CD4-positive, alpha-beta T cell (primary cell): ENCODE measurements around the gene RBM26. TPM values are rescaled to one million over a fixed set of nuclear protein-coding genes. Genes with fewer than 3 reads are reported as not detected.

Experiments
- ATAC-seq: fragments of 200-7000 bp; cut with Tn5 transposase; one replicate; pipeline ENCODE4 v1.10.0; 2022; ENCODE audit warnings: mild to moderate bottlenecking; ENCODE audit not compliant: poor library complexity
- CTCF ChIA-PET: fragments of 350-600 bp; sonication (Branson Sonifier 250); formaldehyde crosslinking; loops from one replicate; lab custom pipeline; 2021; ENCODE audit warnings: antibody characterized with exemption, inconsistent platforms; lab: Charles Lee
- POLR2A ChIA-PET: fragments of 350-600 bp; sonication (Branson Sonifier 250); formaldehyde crosslinking; loops from one replicate; lab custom pipeline; 2021; ENCODE audit warnings: antibody characterized with exemption, inconsistent platforms; lab: Charles Lee
- DNase-seq, 14 experiments: peaks; one replicate each; pipeline ENCODE4 v3.0.0-alpha.2; 2013 to 2020; ENCODE audit warnings: mixed read lengths in 2 of 14
- H3K27ac ChIP-seq, 2 donors: one replicate each; pipeline versions ENCODE4 v1.5.1 to v1.7.0; 2013; ENCODE audit warnings: low read length in 2 of 2, low read depth in 1 of 2, mild to moderate bottlenecking in 1 of 2
- H3K27me3 ChIP-seq, 2 experiments: 1 replicate in 1 of 2; 2 replicates in 1 of 2; pipeline versions ENCODE4 v1.6.1 to v1.7.0; 2013; ENCODE audit warnings: low read length in 2 of 2, control low read depth in 1 of 2, mild to moderate bottlenecking in 1 of 2, moderate library complexity in 1 of 2; ENCODE audit not compliant: insufficient read depth in 2 of 2, control insufficient read depth in 1 of 2
- H3K36me3 ChIP-seq: one replicate; pipeline ENCODE4 v1.6.1; 2013; ENCODE audit warnings: low read length, control low read depth; ENCODE audit not compliant: insufficient read depth
- H3K4me1 ChIP-seq: one replicate; pipeline ENCODE4 v1.6.1; 2013; ENCODE audit warnings: low read length, control low read depth; ENCODE audit not compliant: insufficient read depth
- H3K4me3 ChIP-seq: one replicate; pipeline ENCODE4 v1.5.1; 2013; ENCODE audit warnings: mild to moderate bottlenecking, low read length, moderate library complexity
- H3K9me3 ChIP-seq, 2 experiments: 1 replicate in 1 of 2; 2 replicates in 1 of 2; pipeline versions ENCODE4 v1.6.1 to v1.7.0; 2013; ENCODE audit warnings: low read length in 2 of 2, mild to moderate bottlenecking in 2 of 2, control low read depth in 1 of 2, moderate library complexity in 1 of 2; ENCODE audit not compliant: control insufficient read depth in 1 of 2, insufficient read depth in 1 of 2
- H3K27ac Mint-ChIP-seq: one replicate; pipeline ENCODE4 v1.8.0; 2020; ENCODE audit warnings: mixed read lengths
- H3K27me3 Mint-ChIP-seq: one replicate; pipeline ENCODE4 v1.8.0; 2021; ENCODE audit warnings: mixed read lengths
- H3K36me3 Mint-ChIP-seq: one replicate; pipeline ENCODE4 v1.8.0; 2021; ENCODE audit warnings: low read depth, mixed read lengths
- H3K4me1 Mint-ChIP-seq: one replicate; pipeline ENCODE4 v1.8.0; 2021; ENCODE audit warnings: low read depth, mixed read lengths
- H3K4me3 Mint-ChIP-seq: one replicate; pipeline ENCODE4 v1.8.0; 2020; ENCODE audit warnings: mild to moderate bottlenecking, mixed read lengths
- H3K9me3 Mint-ChIP-seq: one replicate; pipeline ENCODE4 v1.8.0; 2020; ENCODE audit warnings: mixed read lengths
- intact Hi-C, 2 experiments: fragments of 100-400 bp; cut with DNase I in 1 of 2; cut with micrococcal nuclease in 1 of 2; formaldehyde crosslinking; loops; one replicate each; pipeline versions ENCODE4 v1.15.1 to v1.9.0; 2023 to 2025; cut with DNase I, micrococcal nuclease
- total RNA-seq, 174 experiments: library from RNA in 2 of 174; stranded (reverse) in 2 of 174; gene quantifications; one replicate each; pipeline ENCODE4 v1.2.3 and lab custom pipeline; 2021 to 2026
- TF ChIP-seq, protein P1 (sequence below): fragments of 200-600 bp; IDR thresholded peaks from one replicate; pipeline ENCODE4 v1.8.0; 2022; ENCODE audit warnings: antibody characterized with exemption, mild to moderate bottlenecking

Gene RBM26
- total RNA-seq, 2 experiments from 2014 or later = 67.3 to 68.0 TPM

DNA sequence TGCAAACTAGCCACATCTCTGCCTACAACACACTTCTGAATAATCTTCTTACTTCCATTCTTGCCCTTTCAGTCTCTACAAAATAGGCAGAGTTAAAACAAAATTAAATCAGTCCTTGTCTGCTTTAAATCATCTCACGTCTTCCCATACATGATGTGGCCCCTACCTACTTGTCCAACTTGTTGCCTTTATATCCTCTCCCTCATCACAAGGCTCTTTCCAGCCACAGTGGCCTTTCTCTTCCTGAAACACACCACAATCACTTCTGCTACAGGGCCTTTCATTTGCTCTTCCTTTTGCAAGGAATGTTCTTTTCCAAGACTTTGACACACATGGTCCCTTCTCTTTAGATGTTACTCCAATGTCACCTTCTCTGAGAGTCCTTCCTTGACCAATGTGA is 1.7 kb downstream of the RBM26 start:
- peaks cover 39% of the 10 kb centered on the region for H3K36me3 Mint-ChIP-seq
- Histone ChIP-seq H3K36me3 (peaks cover 10% of the 10 kb centered on the region), H3K4me1 (peaks cover 21% of the 10 kb centered on the region), H3K27ac (no peak overlapping the region), H3K4me3 (peak overlapping the region; percentile 68), H3K9me3 (no peaks in the 10 kb centered on the region), H3K27me3 (no peaks in the 10 kb centered on the region)
- ChIA-PET POLR2A (interaction anchor here (2.6 to 3.1 kb wide), 2 partner anchors 10 to 77 kb away, joined by 14 to 15 read pairs; partner anchors contain the start of gene NDFIP2), CTCF (interaction anchor here (1.3 to 1.8 kb wide), 2 partner anchors 13 to 20 kb away, joined by 5 to 10 read pairs; no protein-coding TSS in a partner anchor)
- H3K27ac Mint-ChIP-seq = no peak overlapping the region
- no peaks in the 10 kb centered on the region for H3K27me3 Mint-ChIP-seq
- peaks cover 56% of the 10 kb centered on the region for H3K4me1 Mint-ChIP-seq
- DNase-seq = no peak
- no peaks in the 10 kb centered on the region for H3K9me3 Mint-ChIP-seq
- intact Hi-C loops = loop anchor here in 1 of 2 experiments (10.0 kb wide), 1 partner anchor 1710 kb away; the partner anchor contains the start of gene SLAIN1
- no peak for ATAC-seq
- TF ChIP-seq, protein P1, sequence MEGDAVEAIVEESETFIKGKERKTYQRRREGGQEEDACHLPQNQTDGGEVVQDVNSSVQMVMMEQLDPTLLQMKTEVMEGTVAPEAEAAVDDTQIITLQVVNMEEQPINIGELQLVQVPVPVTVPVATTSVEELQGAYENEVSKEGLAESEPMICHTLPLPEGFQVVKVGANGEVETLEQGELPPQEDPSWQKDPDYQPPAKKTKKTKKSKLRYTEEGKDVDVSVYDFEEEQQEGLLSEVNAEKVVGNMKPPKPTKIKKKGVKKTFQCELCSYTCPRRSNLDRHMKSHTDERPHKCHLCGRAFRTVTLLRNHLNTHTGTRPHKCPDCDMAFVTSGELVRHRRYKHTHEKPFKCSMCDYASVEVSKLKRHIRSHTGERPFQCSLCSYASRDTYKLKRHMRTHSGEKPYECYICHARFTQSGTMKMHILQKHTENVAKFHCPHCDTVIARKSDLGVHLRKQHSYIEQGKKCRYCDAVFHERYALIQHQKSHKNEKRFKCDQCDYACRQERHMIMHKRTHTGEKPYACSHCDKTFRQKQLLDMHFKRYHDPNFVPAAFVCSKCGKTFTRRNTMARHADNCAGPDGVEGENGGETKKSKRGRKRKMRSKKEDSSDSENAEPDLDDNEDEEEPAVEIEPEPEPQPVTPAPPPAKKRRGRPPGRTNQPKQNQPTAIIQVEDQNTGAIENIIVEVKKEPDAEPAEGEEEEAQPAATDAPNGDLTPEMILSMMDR = no peak
- no peak overlapping the region for H3K4me3 Mint-ChIP-seq

DNA sequence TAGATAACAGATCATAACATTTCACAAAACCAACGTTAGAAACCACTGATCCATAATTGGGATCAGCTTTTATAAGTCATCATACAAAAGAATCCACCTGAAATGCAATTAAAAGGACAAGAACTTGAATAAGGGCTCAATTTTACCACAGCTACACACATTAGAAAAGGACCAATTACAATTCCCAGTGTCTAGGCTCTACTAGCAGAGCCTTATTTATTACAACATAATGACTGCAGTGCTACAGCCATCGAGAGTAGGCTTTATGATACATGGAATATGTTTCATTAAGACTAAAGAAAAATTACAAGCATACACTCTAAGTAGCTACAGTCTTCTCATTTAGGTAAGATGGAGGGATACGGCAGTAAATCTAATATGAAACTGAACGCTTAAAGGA is 2.9 kb downstream of the RBM26 start:
- ChIA-PET POLR2A (interaction anchor here (2.6 kb wide), 1 partner anchor 9 kb away, joined by 14 read pairs; no protein-coding TSS in a partner anchor), CTCF (interaction anchor here (1.8 kb wide), 1 partner anchor 12 kb away, joined by 10 read pairs; no protein-coding TSS in a partner anchor)
- Mint-ChIP-seq H3K9me3 (no peaks in the 10 kb centered on the region), H3K27me3 (no peaks in the 10 kb centered on the region), H3K36me3 (peaks cover 51% of the 10 kb centered on the region), H3K4me1 (peaks cover 61% of the 10 kb centered on the region), H3K27ac (no peak overlapping the region), H3K4me3 (no peak overlapping the region)
- H3K36me3 ChIP-seq = peaks cover 17% of the 10 kb centered on the region
- TF ChIP-seq, protein P1 = no peak
- H3K9me3 ChIP-seq = no peaks in the 10 kb centered on the region
- H3K4me1 ChIP-seq = peaks cover 21% of the 10 kb centered on the region
- intact Hi-C loops = loop anchor here in 1 of 2 experiments (10.0 kb wide), 1 partner anchor 1708 kb away; the partner anchor contains the start of gene SLAIN1
- peak overlapping the region; percentile 68 for H3K4me3 ChIP-seq
- ATAC-seq (no peak), DNase-seq (no peak)
- H3K27ac ChIP-seq = no peak overlapping the region
- H3K27me3 ChIP-seq = no peaks in the 10 kb centered on the region

- Mint-ChIP-seq H3K9me3 (no peaks in the 10 kb centered on the region), H3K36me3 (peaks cover 54% of the 10 kb centered on the region), H3K4me1 (peaks cover 61% of the 10 kb centered on the region), H3K27ac (no peak overlapping the region), H3K27me3 (no peaks in the 10 kb centered on the region), H3K4me3 (no peak overlapping the region)
- TF ChIP-seq, protein P1 = no peak
- intact Hi-C loops = loop anchor here in 1 of 2 experiments (10.0 kb wide), 1 partner anchor 1708 kb away; the partner anchor contains the start of gene SLAIN1
- POLR2A ChIA-PET = interaction anchor here (1.0 to 2.6 kb wide), 2 partner anchors 9 to 78 kb away, joined by 3 to 14 read pairs; partner anchors contain the start of gene NDFIP2
- CTCF ChIA-PET = interaction anchor here (1.5 to 2.3 kb wide), 3 partner anchors 11 to 17 kb away, joined by 5 to 10 read pairs (median 9); no protein-coding TSS in a partner anchor
- no peak overlapping the region for H3K27ac ChIP-seq
- ATAC-seq (no peak), DNase-seq (no peak)
- no peaks in the 10 kb centered on the region for H3K9me3 ChIP-seq
- H3K4me1 ChIP-seq = peaks cover 21% of the 10 kb centered on the region
- no peak overlapping the region for H3K4me3 ChIP-seq
- peaks cover 21% of the 10 kb centered on the region for H3K36me3 ChIP-seq
- H3K27me3 ChIP-seq = no peaks in the 10 kb centered on the region
These were observed 3.4 kb downstream of the RBM26 start for GRCh38 chr13:79402679-79403078.
